ENCODE results near the gene IFITM1.
"Not testable (repeated sequence)": the region's sequence is repeated elsewhere in the genome, so short reads cannot be mapped to it uniquely, and the experiment has no call there.

Gene IFITM1

DNA sequence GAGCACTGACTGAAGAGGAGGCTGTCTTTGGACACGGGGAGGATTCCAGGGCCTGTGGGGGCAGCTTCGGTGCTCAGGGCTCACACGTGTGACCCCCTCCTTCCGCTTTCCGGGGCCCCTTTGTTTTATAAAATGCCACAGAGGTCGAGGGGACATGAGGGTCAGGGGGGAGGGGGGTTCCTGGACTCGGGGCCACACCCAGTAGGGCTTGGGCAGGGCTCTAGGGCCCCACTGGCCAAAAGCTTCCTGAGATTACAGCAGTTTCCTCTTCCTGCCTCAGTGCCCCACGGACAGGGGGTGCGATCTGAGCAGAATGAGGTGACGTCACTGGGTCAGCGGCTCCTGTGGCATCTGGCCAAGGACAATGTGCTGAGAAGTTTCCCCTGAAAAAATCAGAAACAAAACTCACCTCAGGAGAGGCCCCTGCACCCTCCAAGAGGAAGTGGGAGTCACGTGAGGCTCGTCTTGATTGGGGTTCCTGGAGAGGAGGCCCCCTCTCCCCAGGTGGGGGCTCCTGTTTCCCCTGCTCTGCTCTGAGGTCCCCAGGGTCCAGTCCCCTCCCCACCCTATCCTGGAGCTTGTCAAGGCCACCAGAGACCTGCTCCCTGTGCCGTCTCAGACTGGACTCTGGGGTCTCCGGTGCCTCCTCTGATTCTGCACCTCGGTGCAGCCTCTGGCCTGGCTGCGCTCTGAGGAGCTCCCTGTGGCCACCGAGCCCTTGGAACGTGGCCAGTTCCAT is 13.2 kb downstream of the IFITM1 start:
- no peaks in the 10 kb centered on the region for H3K27me3 ChIP-seq (ENCODE audit: insufficient read depth, low read length)
- 90% methylated on average over 19 of the region's 19 CpGs for whole genome bisulfite sequencing
- H3K27ac ChIP-seq (ENCODE audit: low read depth, low read length): no peak overlapping the region
- H3K4me3 ChIP-seq (ENCODE audit: low read length): no peak overlapping the region
- H3K9ac ChIP-seq (ENCODE audit: low read depth, low read length): peak overlapping the region; percentile 26; the same call in 1 of the 2 replicates
- no peaks in the 10 kb centered on the region for H3K36me3 ChIP-seq (ENCODE audit: insufficient read depth, low read length)
- H3K4me1 ChIP-seq (ENCODE audit: insufficient read depth, low read length): peaks cover 11% of the 10 kb centered on the region
- H3K9me3 ChIP-seq (ENCODE audit: insufficient read depth, low read depth, low read length): no peaks in the 10 kb centered on the region

DNA sequence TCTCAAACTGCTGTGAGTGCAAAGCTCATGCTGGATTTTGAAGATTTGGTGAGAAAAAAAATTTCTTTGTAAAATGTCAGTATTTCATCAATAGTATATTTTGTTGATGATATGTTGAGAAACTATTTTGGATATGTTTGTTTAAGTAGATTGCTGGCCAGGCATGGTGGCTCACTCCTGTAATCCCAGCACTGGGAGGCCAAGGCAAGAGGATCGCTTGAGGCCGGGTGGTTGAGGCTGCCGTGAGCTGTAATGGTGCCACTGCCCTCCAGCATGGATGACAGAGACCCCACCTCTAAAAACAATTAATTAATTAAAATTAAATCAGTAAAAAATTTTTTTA is 13.7 kb downstream of the IFITM1 start:
- WGBS: 93% methylated on average over 3 of the region's 3 CpGs
- H3K27ac ChIP-seq (ENCODE audit: low read depth, low read length): no peak overlapping the region

DNA sequence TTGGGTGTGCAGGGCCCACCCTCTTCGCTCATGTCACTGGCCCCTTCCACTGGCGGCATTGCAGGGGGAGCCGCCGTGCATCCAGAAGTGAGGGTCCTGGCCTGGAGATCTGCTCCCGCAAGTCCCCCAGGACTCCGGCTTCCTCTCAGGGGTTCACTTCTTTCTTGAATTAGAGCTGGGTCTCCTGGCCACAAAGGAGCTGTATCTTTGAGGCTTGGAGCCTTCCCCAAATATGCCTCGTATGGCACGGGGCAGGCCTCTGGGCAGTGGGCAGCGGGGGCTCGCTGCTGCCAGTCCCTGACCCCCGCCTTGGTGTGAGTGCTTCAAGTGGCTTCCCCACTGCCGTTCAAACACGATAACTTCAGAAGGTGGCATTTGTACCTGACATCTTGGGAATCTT is 14.2 kb downstream of the IFITM1 start:
- 95% methylated on average over 13 of the region's 13 CpGs for WGBS
- Histone ChIP-seq H3K36me3 (ENCODE audit: insufficient read depth, low read length) (no peaks in the 10 kb centered on the region), H3K9ac (ENCODE audit: low read depth, low read length) (no peak overlapping the region), H3K4me3 (ENCODE audit: low read length) (no peak overlapping the region), H3K4me1 (ENCODE audit: insufficient read depth, low read length) (peaks cover 11% of the 10 kb centered on the region), H3K27ac (ENCODE audit: low read depth, low read length) (no peak overlapping the region), H3K9me3 (ENCODE audit: insufficient read depth, low read depth, low read length) (0 out of 2 replicates have a peak, but pooled peaks cover 3% of the 10 kb centered on the region), H3K27me3 (ENCODE audit: insufficient read depth, low read length) (no peaks in the 10 kb centered on the region)

More for the DNA sequence above, 13.7 kb downstream of the IFITM1 start:
- H3K4me3 ChIP-seq (ENCODE audit: low read length): no peak overlapping the region
- no peaks in the 10 kb centered on the region for H3K9me3 ChIP-seq (ENCODE audit: insufficient read depth, low read depth, low read length)
- H3K4me1 ChIP-seq (ENCODE audit: insufficient read depth, low read length): peaks cover 11% of the 10 kb centered on the region
- H3K36me3 ChIP-seq (ENCODE audit: insufficient read depth, low read length): no peaks in the 10 kb centered on the region
- no peaks in the 10 kb centered on the region for H3K27me3 ChIP-seq (ENCODE audit: insufficient read depth, low read length)
- no peak overlapping the region for H3K9ac ChIP-seq (ENCODE audit: low read depth, low read length)

DNA sequence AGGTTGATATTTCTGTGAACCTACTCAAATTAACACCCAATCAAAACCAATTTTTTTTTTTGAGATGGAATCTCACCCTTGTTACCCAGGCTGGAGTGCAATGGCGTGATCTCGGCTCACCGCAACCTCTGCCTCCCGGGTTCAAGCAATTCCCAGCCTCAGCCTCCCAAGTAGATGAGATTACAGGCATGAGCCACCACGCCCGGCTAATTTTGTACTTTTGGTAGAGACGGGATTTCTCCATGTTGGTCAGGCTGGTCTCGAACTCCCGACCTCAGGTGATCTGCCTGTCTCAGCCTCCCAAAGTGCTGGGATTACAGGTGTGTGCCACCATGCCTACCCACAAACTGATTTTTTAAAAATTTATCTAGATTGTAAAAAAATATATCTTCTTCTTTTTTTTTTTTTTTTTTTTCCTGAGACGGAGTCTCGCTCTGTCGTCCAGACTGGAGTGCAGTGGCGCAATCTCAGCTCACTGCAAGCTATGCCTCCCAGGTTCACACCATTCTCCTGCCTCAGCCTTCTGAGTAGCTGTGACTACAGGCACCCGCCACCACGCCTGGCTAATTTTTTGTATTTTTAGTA is 14.8 kb downstream of the IFITM1 start:
- H3K9ac ChIP-seq (ENCODE audit: low read depth, low read length); H3K4me3 ChIP-seq (ENCODE audit: low read length): not testable (repeated sequence)

DNA sequence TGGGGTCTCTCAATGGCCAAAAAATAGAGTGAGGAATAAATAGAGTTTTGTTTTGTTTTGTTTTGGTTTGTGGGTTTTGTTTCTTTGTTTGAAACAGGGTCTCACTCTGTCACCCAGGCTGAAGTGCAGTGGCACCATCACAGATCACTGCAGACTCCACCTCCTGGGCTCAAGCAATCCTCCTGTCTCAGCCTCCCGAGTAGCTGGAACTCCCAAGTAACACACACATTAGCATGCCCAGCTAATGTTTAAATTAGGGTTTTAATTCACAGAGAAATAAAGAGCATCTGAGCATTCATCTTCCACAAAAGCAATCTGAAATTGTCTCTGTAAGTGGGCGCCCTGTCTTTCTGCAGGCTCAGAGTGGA is 16.0 kb downstream of the IFITM1 start:
- H3K9ac ChIP-seq (ENCODE audit: low read depth, low read length): no peak overlapping the region
- H3K9me3 ChIP-seq (ENCODE audit: insufficient read depth, low read depth, low read length): 0 out of 2 replicates have a peak, but pooled peaks cover 7% of the 10 kb centered on the region
- no peak overlapping the region for H3K27ac ChIP-seq (ENCODE audit: low read depth, low read length)
- 94% methylated on average over 2 of the region's 2 CpGs for WGBS
- no peaks in the 10 kb centered on the region for H3K36me3 ChIP-seq (ENCODE audit: insufficient read depth, low read length)
- no peak overlapping the region for H3K4me3 ChIP-seq (ENCODE audit: low read length)
- no peaks in the 10 kb centered on the region for H3K27me3 ChIP-seq (ENCODE audit: insufficient read depth, low read length)
- peaks cover 18% of the 10 kb centered on the region for H3K4me1 ChIP-seq (ENCODE audit: insufficient read depth, low read length)

More for the DNA sequence above, 14.8 kb downstream of the IFITM1 start:
- not testable (repeated sequence) for H3K36me3 ChIP-seq (ENCODE audit: insufficient read depth, low read length); H3K9me3 ChIP-seq (ENCODE audit: insufficient read depth, low read depth, low read length); H3K27me3 ChIP-seq (ENCODE audit: insufficient read depth, low read length); H3K27ac ChIP-seq (ENCODE audit: low read depth, low read length)
- peaks cover 15% of the 10 kb centered on the region for H3K4me1 ChIP-seq (ENCODE audit: insufficient read depth, low read length)
- 90% methylated on average over 15 of the region's 15 CpGs for WGBS

DNA sequence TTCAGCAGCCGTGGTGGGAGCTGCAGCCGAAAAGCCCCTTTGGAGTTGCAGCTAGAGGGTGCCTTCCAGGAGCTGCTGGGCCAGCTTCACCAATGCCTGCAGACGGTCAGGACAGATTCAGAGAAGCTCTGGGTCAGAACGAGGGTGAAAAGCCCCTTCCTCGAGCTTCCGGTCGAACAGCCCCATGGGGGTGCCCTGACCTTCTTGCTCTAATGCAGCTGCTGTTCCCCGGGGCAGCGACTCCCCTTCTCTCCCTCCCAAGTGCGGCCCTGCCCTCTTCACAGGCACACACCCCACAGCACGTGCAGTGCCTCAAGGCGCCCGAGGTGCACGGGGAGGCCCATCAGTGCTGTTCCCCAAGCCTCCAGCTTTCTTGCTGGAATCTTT is 16.5 kb downstream of the IFITM1 start:
- 0 out of 2 replicates have a peak, but pooled peaks cover 7% of the 10 kb centered on the region for H3K9me3 ChIP-seq (ENCODE audit: insufficient read depth, low read depth, low read length)
- H3K4me1 ChIP-seq (ENCODE audit: insufficient read depth, low read length): peaks cover 21% of the 10 kb centered on the region
- no peak overlapping the region for H3K4me3 ChIP-seq (ENCODE audit: low read length)
- H3K27me3 ChIP-seq (ENCODE audit: insufficient read depth, low read length): no peaks in the 10 kb centered on the region
- no peak overlapping the region for H3K9ac ChIP-seq (ENCODE audit: low read depth, low read length)
- 84% methylated on average over 14 of the region's 14 CpGs for WGBS
- H3K36me3 ChIP-seq (ENCODE audit: insufficient read depth, low read length): no peaks in the 10 kb centered on the region
- H3K27ac ChIP-seq (ENCODE audit: low read depth, low read length): no peak overlapping the region

DNA sequence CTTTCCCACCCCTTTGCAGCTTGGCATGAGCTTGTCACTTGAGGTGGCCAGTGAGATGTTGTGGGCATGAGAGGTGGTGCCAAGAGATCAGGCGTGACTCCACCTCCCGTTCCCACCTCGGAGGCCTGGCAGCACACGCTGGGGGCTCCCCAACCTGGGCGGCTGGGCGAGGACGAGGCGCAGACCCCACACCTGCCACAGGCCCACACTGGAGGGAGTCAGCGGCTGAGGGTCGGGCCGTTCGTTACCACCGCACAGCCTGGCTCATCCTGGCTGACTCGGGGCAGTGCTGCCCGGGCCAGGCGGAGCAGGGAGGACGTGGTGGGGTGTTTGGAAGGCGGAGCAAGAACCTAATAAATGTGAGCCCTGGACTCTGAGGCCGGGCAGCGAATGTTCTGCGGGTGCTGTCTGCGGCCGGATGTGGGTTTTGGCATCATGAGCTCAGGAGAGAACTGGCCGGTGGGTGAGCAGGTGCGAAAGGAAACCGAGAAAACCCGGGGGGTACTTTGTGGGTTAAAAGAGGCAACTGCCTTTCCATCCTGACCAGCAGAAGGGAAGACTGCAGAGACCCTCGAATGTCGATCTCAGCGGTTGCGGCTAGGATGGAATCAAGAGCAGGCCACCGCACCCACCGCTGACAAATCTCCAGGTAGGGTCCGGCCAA is 17.0 kb downstream of the IFITM1 start:
- Histone ChIP-seq H3K4me1 (ENCODE audit: insufficient read depth, low read length) (peaks cover 26% of the 10 kb centered on the region), H3K27me3 (ENCODE audit: insufficient read depth, low read length) (no peaks in the 10 kb centered on the region), H3K4me3 (ENCODE audit: low read length) (no peak overlapping the region), H3K27ac (ENCODE audit: low read depth, low read length) (no peak overlapping the region), H3K9ac (ENCODE audit: low read depth, low read length) (no peak overlapping the region), H3K9me3 (ENCODE audit: insufficient read depth, low read depth, low read length) (0 out of 2 replicates have a peak, but pooled peaks cover 7% of the 10 kb centered on the region), H3K36me3 (ENCODE audit: insufficient read depth, low read length) (no peaks in the 10 kb centered on the region)
- 87% methylated on average over 34 of the region's 34 CpGs for WGBS

DNA sequence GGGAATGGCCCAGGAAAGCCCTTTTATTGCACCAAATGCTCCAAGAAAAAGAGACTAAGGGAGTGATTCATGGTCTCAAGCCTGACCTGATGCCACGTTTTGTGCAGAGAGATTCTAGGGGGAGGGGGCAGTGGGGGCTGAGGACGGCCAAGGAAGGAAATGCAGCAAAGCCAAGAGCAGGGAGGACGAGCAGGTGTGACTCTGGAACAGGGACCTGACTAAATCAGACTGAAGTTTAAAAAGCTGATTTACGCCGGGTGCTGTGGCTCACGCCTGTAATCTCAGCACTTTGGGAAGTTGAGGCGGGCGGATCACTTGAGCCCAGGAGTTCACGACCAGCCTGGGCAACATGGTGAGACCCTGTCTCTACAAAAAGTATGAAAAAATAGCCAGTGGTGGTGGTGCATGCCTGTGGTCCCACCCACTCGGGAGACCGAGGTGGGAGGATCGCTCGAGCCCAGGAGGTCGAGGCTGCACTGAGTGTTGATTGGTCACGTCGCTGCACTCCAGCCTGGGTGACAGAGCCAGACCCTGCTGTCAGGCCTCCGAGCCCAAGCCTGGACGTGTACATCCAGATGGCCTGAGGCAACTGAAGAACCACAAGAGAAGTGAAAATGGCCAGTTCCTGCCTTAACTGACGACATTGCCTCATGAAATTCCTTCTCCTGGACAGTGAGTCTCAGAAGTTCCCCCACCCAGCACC is 17.7 kb downstream of the IFITM1 start:
- no peaks in the 10 kb centered on the region for H3K27me3 ChIP-seq (ENCODE audit: insufficient read depth, low read length)
- no peak overlapping the region for H3K27ac ChIP-seq (ENCODE audit: low read depth, low read length)
- 93% methylated on average over 19 of the region's 19 CpGs for WGBS
- H3K9me3 ChIP-seq (ENCODE audit: insufficient read depth, low read depth, low read length): 0 out of 2 replicates have a peak, but pooled peaks cover 7% of the 10 kb centered on the region
- H3K36me3 ChIP-seq (ENCODE audit: insufficient read depth, low read length): no peaks in the 10 kb centered on the region
- H3K9ac ChIP-seq (ENCODE audit: low read depth, low read length): no peak overlapping the region
- peaks cover 29% of the 10 kb centered on the region for H3K4me1 ChIP-seq (ENCODE audit: insufficient read depth, low read length)
- no peak overlapping the region for H3K4me3 ChIP-seq (ENCODE audit: low read length)

DNA sequence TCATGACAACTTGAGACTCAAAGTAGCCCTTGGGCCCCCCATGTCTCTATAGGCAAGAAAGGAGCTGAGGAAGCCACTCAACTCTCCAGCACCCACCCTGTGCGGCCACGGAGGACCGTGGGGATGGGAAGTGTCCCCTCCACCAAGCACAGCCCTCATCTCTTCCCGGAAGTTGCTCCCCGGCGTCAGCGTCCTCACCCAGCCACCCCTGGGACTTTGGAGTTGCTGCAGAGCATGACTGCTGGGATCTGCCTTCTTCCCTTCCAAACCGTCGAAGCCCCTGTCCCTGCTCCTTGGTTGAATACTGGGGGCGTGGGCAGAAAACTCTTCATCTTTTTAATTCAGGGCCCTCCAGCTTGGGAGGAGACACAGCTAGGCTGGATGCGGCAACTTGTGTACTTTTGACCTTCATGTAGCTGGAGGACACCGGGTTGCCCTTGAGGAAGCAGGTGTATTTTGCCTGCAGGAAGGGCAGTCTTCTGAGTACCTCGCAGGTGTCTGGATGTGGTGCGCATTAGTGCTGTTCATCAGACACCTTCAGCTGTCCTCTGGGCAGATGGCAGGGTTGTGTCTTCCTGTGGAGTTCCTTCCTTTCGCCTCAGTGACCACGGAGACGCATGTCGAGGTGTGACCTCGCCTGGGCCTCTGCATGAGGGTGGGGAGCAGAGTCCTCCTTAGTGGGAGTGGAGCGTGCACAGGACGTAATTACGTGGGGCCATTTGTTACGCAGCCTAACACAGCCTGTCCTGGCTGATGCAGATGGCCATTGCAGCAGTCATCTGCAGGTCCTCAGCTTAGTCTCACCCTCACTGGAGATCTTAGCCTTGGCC is 19.0 kb downstream of the IFITM1 start:
- Histone ChIP-seq H3K9me3 (ENCODE audit: insufficient read depth, low read depth, low read length) (0 out of 2 replicates have a peak, but pooled peaks cover 7% of the 10 kb centered on the region), H3K9ac (ENCODE audit: low read depth, low read length) (no peak overlapping the region), H3K27ac (ENCODE audit: low read depth, low read length) (peak overlapping the region; percentile 90; the same call in 1 of the 2 replicates), H3K27me3 (ENCODE audit: insufficient read depth, low read length) (no peaks in the 10 kb centered on the region), H3K36me3 (ENCODE audit: insufficient read depth, low read length) (no peaks in the 10 kb centered on the region), H3K4me3 (ENCODE audit: low read length) (no peak overlapping the region), H3K4me1 (ENCODE audit: insufficient read depth, low read length) (peaks cover 33% of the 10 kb centered on the region)
- WGBS: 96% methylated on average over 23 of the region's 23 CpGs

DNA sequence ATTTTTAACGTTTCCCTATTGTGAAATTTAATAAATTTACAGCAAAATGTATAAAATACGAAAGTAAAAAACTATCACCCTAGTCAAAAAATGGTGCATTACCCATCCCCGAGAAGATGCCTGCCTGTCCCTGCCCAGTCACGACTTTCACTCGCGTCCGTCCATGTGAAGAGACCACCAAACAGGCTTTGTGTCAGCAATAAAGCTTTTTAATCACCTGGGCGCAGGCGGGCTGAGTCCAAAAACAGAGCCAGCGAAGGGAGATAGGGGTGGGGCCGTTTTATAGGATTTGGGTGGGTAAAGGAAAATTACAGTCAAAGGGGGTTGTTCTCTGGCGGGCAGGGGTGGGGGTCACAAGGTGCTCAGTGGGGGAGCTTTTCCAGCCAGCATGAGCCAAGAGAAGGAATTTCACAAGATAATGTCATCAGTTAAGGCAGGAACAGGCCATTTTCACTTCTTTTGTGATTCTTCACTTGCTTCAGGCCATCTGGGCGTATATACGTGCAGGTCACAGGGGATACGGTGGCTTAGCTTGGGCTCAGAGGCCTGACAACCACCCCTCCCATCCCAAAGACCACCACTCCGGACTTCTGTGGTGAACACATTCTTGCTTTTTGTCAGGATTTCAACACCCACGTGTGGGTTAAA is 19.9 kb downstream of the IFITM1 start:
- 24% methylated on average over 16 of the region's 17 CpGs for WGBS
- Histone ChIP-seq H3K27ac (ENCODE audit: low read depth, low read length) (peak overlapping the region; percentile 90), H3K9ac (ENCODE audit: low read depth, low read length) (peak overlapping the region; percentile 51), H3K4me3 (ENCODE audit: low read length) (peak overlapping the region; percentile 13; the same call in 1 of the 2 replicates), H3K4me1 (ENCODE audit: insufficient read depth, low read length) (peaks cover 33% of the 10 kb centered on the region)
- not testable (repeated sequence) for H3K9me3 ChIP-seq (ENCODE audit: insufficient read depth, low read depth, low read length); H3K36me3 ChIP-seq (ENCODE audit: insufficient read depth, low read length); H3K27me3 ChIP-seq (ENCODE audit: insufficient read depth, low read length)

All from HUES64 (cell line).